Measurements from ENCODE around the gene CCDC71L.

GRCh38 chr7:106693677-106694353 is 32.9 kb upstream of the CCDC71L start:
- TF ChIP-seq CTCF (IDR thresholded peaks at IDR 0.05) (no peak), POLR2AphosphoS5 (IDR thresholded peaks at IDR 0.05) (no peak)
